HFFc6 (cell line): ENCODE results near the gene GUCD1. TPM values are rescaled to one million over a fixed set of nuclear protein-coding genes. Genes with fewer than 3 reads are reported as not detected.

Source experiments
- DNase-seq: peaks from one replicate; pipeline ENCODE4 v3.0.0-alpha.2; 2018
- H3K27ac Mint-ChIP-seq: 2 replicates; pipeline ENCODE4 v1.8.0; 2020; ENCODE audit warnings: mild to moderate bottlenecking, mixed read lengths
- H3K27me3 Mint-ChIP-seq: 2 replicates; pipeline ENCODE4 v1.8.0; 2021; ENCODE audit warnings: mild to moderate bottlenecking, moderate library complexity, mixed read lengths; ENCODE audit not compliant: insufficient read depth
- H3K36me3 Mint-ChIP-seq: 2 replicates; pipeline ENCODE4 v1.8.0; 2021; ENCODE audit warnings: low read depth, mixed read lengths
- H3K4me1 Mint-ChIP-seq: 2 replicates; pipeline ENCODE4 v1.8.0; 2020; ENCODE audit warnings: low read depth, mixed read lengths
- H3K4me3 Mint-ChIP-seq: 2 replicates; pipeline ENCODE4 v1.8.0; 2020; ENCODE audit warnings: mild to moderate bottlenecking, moderate library complexity, mixed read lengths
- H3K9me3 Mint-ChIP-seq: 2 replicates; pipeline ENCODE4 v1.8.0; 2020; ENCODE audit warnings: mild to moderate bottlenecking, mixed read lengths
- CTCF ChIP-seq: fragments of 200-600 bp; sonication (generic); IDR thresholded peaks from 2 replicates; pipeline ENCODE4 v1.5.0; 2021; ENCODE audit warnings: antibody characterized with exemption, mild to moderate bottlenecking
- total RNA-seq, 6 experiments: library from RNA; stranded (reverse); fragmentation: NEBNext Ultra II Directional; extraction: Animal tissue kit (Norgen Biotek cat#: 25700); gene quantifications; 2 replicates in 1 of 6; 3 replicates in 5 of 6; pipeline ENCODE4 v1.2.3, GENCODE V29; 2021

GUCD1 gene
- total RNA-seq, 6 experiments from 2014 or later = 82.4 to 99.5 (median 89.0) TPM

DNA sequence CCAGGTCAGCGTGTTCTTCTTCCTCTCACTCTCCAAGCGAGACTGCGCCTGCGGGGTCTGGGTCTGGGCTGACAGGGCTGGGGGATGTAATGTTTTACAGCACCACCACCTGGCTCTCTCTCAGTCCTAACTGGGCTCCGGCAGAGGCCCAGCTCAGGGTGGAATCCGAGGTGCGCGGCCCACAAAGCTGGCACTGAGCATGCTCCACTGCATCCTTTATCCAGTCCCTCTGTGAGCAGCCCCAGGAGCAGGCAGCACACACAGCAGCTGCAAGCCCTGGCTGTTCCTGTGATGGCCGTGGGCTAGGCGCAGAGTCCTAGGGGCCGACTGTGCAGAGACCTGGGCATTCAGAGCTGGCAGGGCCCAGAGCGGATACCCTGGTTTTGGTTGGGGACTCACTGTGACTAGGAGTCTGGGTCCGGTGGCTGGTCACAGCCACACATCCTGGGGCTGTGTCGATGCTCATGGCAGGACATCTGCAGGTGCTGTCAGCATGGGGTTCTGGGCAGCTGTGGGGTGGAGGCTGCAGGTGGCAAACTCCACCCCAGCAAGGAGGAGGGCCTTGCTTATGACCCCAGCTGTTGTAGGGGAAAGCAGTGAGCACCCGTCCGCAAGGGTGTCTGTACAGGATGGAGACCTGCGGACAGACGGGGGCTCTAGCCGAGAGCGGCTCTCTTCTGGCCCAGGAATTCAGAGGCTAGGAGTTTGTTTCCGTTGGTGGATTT, 34.0 kb upstream of the GUCD1 start:
- no peak for DNase-seq
- H3K4me1 Mint-ChIP-seq = no peaks in the 10 kb centered on the region; the same call in 1 of the 2 replicates
- TF ChIP-seq CTCF = no peak
- no peaks in the 10 kb centered on the region for H3K36me3 Mint-ChIP-seq
- H3K27me3 Mint-ChIP-seq = peaks cover 3% of the 10 kb centered on the region
- H3K27ac Mint-ChIP-seq = no peak overlapping the region
- no peaks in the 10 kb centered on the region for H3K9me3 Mint-ChIP-seq
- H3K4me3 Mint-ChIP-seq = no peak overlapping the region

DNA sequence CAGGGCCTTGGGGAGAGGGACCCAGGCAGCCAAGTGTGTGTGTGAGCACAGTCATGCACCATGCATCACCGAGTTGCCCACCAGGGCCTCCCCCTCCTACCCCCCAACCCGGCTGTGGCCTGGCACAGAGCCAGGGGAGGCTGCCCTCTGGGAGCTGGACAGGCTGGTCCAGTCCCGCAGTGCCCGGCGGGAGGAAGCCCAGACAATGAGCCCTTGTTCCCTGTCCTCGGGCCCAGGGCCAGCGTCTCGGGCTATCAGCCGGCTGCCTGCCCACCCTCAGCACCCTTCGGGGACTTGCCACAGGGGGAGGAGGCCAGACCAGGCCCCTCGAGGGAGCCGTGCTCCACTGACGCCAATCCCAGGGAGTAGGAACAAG, 33.4 kb upstream of the GUCD1 start:
- H3K4me1 Mint-ChIP-seq = no peaks in the 10 kb centered on the region; the same call in 1 of the 2 replicates
- TF ChIP-seq CTCF = no peak
- no peak overlapping the region for H3K27ac Mint-ChIP-seq

GRCh38 chr22:24587948-24588347, 33.0 kb upstream of the GUCD1 start:
- no peak overlapping the region for H3K27ac Mint-ChIP-seq
- no peaks in the 10 kb centered on the region; the same call in 1 of the 2 replicates for H3K4me1 Mint-ChIP-seq
- no peak overlapping the region for H3K4me3 Mint-ChIP-seq
- H3K9me3 Mint-ChIP-seq = no peaks in the 10 kb centered on the region
- no peak for TF ChIP-seq CTCF
- no peaks in the 10 kb centered on the region for H3K36me3 Mint-ChIP-seq
- peaks cover 3% of the 10 kb centered on the region for H3K27me3 Mint-ChIP-seq
- DNase-seq = no peak

More for the DNA sequence above, 33.4 kb upstream of the GUCD1 start:
- Mint-ChIP-seq H3K4me3 (no peak overlapping the region), H3K9me3 (no peaks in the 10 kb centered on the region), H3K27me3 (peaks cover 3% of the 10 kb centered on the region), H3K36me3 (no peaks in the 10 kb centered on the region)
- no peak for DNase-seq

GRCh38 chr22:24587251-24587650, 32.3 kb upstream of the GUCD1 start:
- H3K4me3 Mint-ChIP-seq = no peak overlapping the region
- no peak for TF ChIP-seq CTCF
- no peak for DNase-seq
- no peak overlapping the region for H3K27ac Mint-ChIP-seq
- no peaks in the 10 kb centered on the region for H3K9me3 Mint-ChIP-seq
- H3K36me3 Mint-ChIP-seq = no peaks in the 10 kb centered on the region
- peaks cover 3% of the 10 kb centered on the region for H3K27me3 Mint-ChIP-seq
- no peaks in the 10 kb centered on the region; the same call in 1 of the 2 replicates for H3K4me1 Mint-ChIP-seq

- no peaks in the 10 kb centered on the region for H3K9me3 Mint-ChIP-seq
- H3K4me1 Mint-ChIP-seq = no peaks in the 10 kb centered on the region; the same call in 1 of the 2 replicates
- DNase-seq = no peak
- H3K27ac Mint-ChIP-seq = no peak overlapping the region
- no peak for TF ChIP-seq CTCF
- no peaks in the 10 kb centered on the region; the same call in 1 of the 2 replicates for H3K27me3 Mint-ChIP-seq
- H3K36me3 Mint-ChIP-seq = no peaks in the 10 kb centered on the region
- H3K4me3 Mint-ChIP-seq = no peak overlapping the region
These were observed 31.1 kb upstream of the GUCD1 start for GRCh38 chr22:24585927-24586546.
